SKM-1 (cell line): ENCODE results near the gene CDK2AP2.
"Not testable (repeated sequence)": the region's sequence is repeated elsewhere in the genome, so short reads cannot be mapped to it uniquely, and the experiment has no call there.

ENCODE experiments used
- DNase-seq: peaks from one replicate; lab custom pipeline; 2025; ENCODE audit not compliant: unreplicated experiment; lab: John Stamatoyannopoulos, UW

The CDK2AP2 gene

DNA sequence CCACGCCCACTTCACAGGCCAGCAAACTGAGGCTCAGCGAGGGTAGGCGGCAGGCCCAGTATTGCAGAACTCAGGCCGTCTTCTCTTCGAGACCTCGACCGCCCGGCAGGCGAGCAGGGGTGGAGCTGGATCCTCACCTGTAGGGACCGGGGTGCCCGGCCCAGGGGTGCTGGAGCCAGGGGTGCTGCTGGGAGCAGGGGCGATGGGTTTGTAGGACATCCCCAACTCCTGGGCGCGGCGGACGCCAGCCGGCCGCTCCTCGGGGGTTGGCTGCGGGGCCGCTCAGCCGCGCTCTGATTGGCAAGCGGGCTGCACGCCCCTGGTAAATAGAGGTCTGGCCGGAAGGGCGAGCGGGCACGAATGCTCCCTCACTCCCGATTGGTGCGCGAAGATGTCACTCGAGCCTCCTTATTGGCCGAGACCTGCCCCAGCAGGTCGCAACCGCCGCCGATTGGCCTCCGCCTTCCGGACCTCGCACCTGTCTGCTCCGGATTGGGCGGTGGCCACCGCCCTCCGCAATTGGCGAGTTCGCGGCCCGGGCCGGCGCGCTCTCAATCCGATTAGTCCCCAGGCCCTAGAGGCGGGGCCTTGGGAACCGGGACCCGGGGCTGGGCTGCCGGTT lies at the start of gene CDK2AP2:
Gene CDK2AP2, minus strand, starts transcription at position 299 of the 622 bp plus-strand sequence. Its CDS starts 80 bp downstream, at position 219.
- DNase-seq = peak; percentile 93

DNA sequence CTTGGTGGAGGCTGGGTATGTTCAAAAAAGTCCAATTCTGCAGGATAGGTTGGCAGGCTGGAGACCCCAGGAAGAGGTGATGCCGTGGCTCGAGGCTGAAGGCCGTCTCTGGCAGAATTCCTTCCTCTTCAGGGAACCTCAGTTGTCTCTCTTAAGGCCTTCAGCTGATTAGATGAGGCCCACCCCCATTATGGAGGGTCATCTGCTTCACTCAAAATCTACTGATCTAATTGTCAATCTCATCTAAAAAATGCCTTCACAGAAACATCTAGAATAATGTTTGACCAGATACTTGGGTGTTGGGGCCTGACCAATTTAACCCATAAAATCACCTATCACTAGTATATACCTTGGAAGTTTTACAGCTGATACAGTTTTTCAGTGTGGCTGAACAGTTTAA lies 48.3 kb upstream of the CDK2AP2 start:
- DNase-seq = no peak

DNA sequence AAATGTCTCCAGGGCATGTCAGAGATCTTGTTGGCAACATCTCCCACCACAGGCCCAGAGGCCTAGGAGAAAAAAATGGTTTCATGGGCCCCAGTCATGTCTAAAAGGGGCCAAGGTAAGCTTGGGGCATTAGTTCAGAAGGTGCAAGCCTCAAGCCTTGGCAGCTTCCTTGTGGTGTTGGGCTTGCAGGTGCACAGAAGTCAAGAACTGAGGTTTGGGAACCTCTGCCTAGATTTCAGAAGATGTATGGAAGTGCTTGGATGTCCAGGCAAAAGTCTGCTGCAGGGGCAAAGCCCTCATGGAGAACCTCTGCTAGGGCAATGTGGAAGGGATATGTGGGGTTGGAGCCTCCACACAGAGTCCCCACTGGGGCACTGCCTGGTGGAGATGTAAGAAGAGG lies 43.7 kb upstream of the CDK2AP2 start:
- not testable (repeated sequence) for DNase-seq

DNA sequence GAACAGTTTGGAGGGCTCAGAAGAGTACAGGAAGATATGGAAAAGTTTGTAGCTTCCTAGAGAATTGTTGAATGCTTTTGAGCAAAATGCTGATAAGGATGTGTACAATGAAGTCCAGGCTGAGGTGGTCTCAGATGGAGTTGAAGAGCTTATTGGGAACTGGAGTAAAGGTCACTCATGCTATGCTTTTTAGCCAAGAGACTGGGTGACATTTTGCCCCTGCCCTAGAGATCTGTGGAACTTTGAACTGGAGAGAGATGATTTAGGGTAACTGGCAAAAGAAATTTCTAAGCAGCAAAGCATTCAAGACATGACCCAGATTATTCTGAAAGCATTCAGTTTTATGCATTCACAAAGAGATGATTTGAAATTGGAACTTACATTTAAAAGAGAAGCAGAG lies 43.2 kb upstream of the CDK2AP2 start:
- DNase-seq = no peak

GRCh38 chr11:67548555-67549110 lies 40.7 kb upstream of the CDK2AP2 start:
- DNase-seq = no peak

DNA sequence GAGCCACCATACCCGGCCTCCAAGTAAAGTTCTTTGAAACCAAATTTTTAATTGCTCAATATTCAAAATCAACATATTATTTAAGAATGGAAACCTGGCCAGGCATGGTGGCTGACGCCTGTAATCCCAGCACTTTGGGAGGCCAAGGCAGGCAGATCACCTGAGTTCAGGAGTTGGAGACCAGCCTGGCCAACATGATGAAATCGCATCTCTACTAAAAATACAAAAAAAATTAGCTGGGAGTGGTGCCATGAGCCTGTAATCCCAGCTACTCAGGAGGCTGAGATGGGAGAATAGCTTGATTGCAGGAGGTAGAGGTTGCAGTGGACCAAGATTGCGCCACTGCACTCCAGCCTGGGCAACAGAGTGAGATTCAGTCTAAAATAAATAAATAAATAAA lies 40.1 kb upstream of the CDK2AP2 start:
- DNase-seq = not testable (repeated sequence)

- DNase-seq = no peak
Observed at GRCh38 chr11:67545280-67545679, 37.3 kb upstream of the CDK2AP2 start.

GRCh38 chr11:67544616-67545242 lies 36.8 kb upstream of the CDK2AP2 start:
- DNase-seq = no peak

- no peak for DNase-seq
Observed at GRCh38 chr11:67543585-67543984, 35.6 kb upstream of the CDK2AP2 start.

DNA sequence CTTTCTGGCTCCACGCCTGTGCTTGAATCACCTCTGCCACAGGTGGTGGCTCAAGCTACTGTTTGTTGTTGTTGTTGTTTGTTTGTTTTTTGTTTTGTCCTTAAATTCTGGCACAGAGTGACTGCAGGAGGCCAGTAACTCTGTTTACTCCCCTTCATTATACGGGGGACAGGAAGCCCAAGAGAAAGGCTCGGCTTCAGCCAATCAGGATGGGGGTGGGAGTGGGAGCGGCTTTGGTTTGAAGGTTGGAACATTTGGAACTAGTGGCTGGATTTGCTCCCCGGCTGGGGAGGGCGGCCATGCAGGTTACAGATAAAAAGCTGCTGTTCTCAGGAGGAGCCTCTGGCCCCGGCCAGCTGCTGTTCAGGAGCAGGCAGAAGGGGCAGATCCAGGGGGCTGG lies 35.0 kb upstream of the CDK2AP2 start:
- no peak for DNase-seq

- DNase-seq = no peak
Observed at GRCh38 chr11:67542169-67542568, 34.2 kb upstream of the CDK2AP2 start.

- DNase-seq = no peak
Observed at GRCh38 chr11:67541198-67541597, 33.2 kb upstream of the CDK2AP2 start.

- no peak for DNase-seq
Observed at GRCh38 chr11:67539550-67539949, 31.6 kb upstream of the CDK2AP2 start.

- no peak for DNase-seq
Observed at GRCh38 chr11:67538823-67539505, 31.0 kb upstream of the CDK2AP2 start.

DNA sequence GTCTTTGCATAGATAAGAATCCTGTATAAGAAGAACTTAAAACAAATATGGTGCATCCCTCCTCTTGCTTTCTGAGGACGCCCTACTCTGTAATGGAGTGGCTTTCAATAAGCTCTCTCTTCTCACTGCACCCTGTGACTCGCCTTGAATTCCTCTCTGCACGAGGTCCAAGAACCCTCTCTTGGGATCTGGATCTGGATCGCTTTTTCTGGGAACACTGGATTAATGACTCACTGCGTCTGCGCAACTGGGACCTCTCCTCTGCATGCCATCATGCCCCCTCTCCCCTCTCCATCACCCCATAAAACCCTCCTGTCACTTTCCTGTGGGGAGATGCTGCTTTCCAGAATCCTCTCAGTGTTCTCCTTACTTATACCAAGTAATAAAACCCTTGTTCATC lies 30.3 kb upstream of the CDK2AP2 start:
- no peak for DNase-seq

DNA sequence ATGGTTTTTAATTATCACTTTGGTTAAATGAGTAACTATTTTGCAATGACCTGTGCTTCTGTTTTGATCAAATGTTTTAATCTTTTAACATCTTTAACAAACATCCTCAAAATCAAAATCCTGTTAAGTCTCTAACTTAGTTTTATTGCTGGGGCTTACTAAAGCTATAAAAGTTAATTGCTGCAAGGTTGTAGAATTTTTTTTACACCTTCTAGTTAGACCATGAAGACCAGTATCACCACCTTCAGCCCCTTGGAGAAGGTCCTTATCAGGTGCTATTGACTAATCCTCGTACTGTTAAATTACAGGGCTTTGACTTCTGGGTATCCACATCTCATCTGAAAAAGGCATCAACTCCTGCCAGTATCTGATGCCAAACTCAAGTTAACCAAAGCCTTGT lies 27.6 kb upstream of the CDK2AP2 start:
- DNase-seq = no peak

DNA sequence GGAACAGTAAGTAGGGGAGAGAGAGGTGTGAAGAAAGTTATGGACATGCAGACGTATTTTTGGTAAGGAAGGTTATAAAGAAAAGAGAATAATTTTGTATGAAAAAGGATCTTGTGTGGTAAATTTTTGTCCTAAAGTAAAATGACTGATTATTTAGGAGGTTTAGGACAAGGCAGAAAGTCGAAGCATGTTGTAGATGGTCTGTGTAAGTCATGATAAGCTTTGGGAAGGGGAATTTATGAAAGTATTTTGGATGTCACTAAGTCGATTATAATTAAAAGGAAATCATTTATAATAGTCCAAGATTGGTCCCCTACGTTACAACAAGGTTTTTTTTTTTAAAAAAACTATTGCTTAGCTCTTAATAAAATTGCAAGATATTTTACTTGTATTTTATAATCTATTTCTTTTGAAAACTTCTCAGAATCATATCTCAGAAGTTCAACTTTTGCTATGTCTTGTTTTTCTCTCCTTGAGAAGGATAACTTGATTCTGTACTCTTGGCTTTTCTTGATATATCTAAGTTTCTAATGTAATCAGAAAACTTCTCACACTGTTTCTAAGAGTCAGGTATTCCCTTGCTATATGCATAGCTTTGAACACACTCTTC lies 26.2 kb upstream of the CDK2AP2 start:
- DNase-seq = no peak

DNA sequence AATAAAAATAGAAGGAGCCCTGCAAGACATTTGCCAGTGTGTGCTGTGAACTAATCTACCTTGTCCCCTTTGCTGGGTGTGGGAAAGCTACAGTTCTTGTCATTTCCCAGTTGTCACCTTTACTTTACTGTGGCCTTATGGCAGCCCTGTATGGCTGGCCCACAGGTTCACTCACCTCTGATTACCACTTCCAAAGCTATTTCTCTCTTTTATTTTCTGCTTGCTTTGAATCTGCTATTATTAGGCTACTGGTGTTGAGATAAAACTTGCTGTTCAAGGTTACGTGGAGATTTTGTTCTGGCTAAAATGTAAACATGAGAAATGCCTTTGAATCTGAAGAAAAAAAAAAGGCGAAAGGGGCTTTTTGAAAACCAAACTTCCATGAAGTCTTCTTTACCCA lies 24.9 kb upstream of the CDK2AP2 start:
- DNase-seq = no peak

DNA sequence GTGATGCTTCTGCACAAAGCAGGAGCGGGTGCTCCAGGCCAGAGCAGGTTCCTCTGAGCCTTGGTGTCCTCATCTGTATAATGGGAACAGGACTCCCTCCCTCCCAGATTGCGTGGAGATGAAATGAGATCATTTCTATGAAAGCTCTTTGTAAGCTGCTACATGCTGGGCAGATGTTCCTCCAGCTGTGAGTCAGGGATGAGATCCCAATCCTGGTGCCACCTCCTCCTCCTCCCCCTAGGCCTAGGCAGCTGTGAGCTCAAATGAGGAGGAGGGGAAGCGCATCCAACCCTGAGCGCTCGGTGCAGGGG lies 22.3 kb upstream of the CDK2AP2 start:
- DNase-seq = no peak

GRCh38 chr11:67528376-67528775 lies 20.4 kb upstream of the CDK2AP2 start:
- no peak for DNase-seq

- DNase-seq = no peak
Observed at GRCh38 chr11:67525275-67525976, 17.5 kb upstream of the CDK2AP2 start.
